Fibroblast of lung (primary cell): ENCODE measurements around the gene DTX1.

Experiments used
- CTCF ChIP-seq, 2 donors: IDR thresholded peaks in 1 of 2; conservative IDR thresholded peaks in 1 of 2; 1 replicate in 1 of 2; 2 replicates in 1 of 2; pipeline ENCODE4 v1.5.1; 2011 to 2012; ENCODE audit warnings: low read length in 2 of 2, control low read depth in 1 of 2, inconsistent platforms in 1 of 2, low read depth in 1 of 2, mild to moderate bottlenecking in 1 of 2
- EZH2 ChIP-seq: IDR thresholded peaks from 2 replicates; pipeline ENCODE4 v1.5.1; 2012; ENCODE audit warnings: low read length, control low read depth, mild to moderate bottlenecking; ENCODE audit errors: missing control alignments

- no peak for TF ChIP-seq CTCF (conservative IDR thresholded peaks at IDR 0.05 in 1 of 2, IDR thresholded peaks at IDR 0.05 in 1 of 2; ENCODE audit: low read depth in 1 of 2, low read length in 2 of 2)
- TF ChIP-seq EZH2: no peak
Measured at GRCh38 chr12:113144806-113145205, 88.3 kb downstream of the DTX1 start.
